Measurements from ENCODE around the gene OASL.
"Not testable (repeated sequence)": the region's sequence is repeated elsewhere in the genome, so short reads cannot be mapped to it uniquely, and the experiment has no call there.

The OASL gene

GRCh38 chr12:121050725-121051124 is 11.7 kb upstream of the OASL start:
- H3K27me3 ChIP-seq (ENCODE audit: insufficient read depth, low read depth) = no peaks in the 10 kb centered on the region
- H3K4me1 ChIP-seq (ENCODE audit: low read depth, poor library complexity, severe bottlenecking) = no peaks in the 10 kb centered on the region
- H3K79me2 ChIP-seq (ENCODE audit: insufficient read depth, low read depth) = no peaks in the 10 kb centered on the region
- no peak overlapping the region for H3K27ac ChIP-seq
- H3K4me2 ChIP-seq = no peak overlapping the region
- TF ChIP-seq, protein P1, sequence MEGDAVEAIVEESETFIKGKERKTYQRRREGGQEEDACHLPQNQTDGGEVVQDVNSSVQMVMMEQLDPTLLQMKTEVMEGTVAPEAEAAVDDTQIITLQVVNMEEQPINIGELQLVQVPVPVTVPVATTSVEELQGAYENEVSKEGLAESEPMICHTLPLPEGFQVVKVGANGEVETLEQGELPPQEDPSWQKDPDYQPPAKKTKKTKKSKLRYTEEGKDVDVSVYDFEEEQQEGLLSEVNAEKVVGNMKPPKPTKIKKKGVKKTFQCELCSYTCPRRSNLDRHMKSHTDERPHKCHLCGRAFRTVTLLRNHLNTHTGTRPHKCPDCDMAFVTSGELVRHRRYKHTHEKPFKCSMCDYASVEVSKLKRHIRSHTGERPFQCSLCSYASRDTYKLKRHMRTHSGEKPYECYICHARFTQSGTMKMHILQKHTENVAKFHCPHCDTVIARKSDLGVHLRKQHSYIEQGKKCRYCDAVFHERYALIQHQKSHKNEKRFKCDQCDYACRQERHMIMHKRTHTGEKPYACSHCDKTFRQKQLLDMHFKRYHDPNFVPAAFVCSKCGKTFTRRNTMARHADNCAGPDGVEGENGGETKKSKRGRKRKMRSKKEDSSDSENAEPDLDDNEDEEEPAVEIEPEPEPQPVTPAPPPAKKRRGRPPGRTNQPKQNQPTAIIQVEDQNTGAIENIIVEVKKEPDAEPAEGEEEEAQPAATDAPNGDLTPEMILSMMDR (conservative IDR thresholded peaks at IDR 0.05; ENCODE audit: low read depth, low read length) = no peak
- no peak overlapping the region for H3K9ac ChIP-seq
- H3K36me3 ChIP-seq (ENCODE audit: insufficient read depth) = no peaks in the 10 kb centered on the region
- no peak overlapping the region for H2AFZ ChIP-seq (ENCODE audit: low read depth)
- no peaks in the 10 kb centered on the region for H4K20me1 ChIP-seq (ENCODE audit: insufficient read depth)
- no peak overlapping the region for H3K4me3 ChIP-seq (IDR thresholded peaks at IDR 0.05; ENCODE audit: insufficient read depth, low read depth, low read length)

DNA sequence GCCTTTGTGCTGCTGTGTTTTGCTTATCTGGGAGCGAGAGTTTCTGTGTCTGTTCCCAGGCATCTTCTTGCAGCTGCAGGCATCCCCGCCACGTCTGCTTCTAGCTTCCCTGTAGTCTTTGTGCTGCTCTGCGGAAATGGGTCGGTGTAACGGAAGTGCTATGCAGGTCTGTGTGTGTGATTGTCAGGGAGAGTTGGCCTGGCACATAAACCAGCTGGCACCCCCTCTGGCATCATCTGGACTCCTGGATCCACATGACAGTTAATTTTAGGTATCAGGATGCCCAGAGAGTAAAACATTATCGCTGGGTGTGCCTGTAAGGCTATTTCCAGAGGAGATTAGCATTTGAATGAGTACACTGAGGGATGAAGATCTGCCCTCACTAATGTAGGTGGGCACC is 9.4 kb upstream of the OASL start:
- no peak overlapping the region for H3K4me2 ChIP-seq
- TF ChIP-seq, protein P1 (conservative IDR thresholded peaks at IDR 0.05; ENCODE audit: low read depth, low read length) = no peak
- no peak overlapping the region for H3K4me3 ChIP-seq (IDR thresholded peaks at IDR 0.05; ENCODE audit: insufficient read depth, low read depth, low read length)
- no peaks in the 10 kb centered on the region for H3K79me2 ChIP-seq (ENCODE audit: insufficient read depth, low read depth)
- no peaks in the 10 kb centered on the region for H3K36me3 ChIP-seq (ENCODE audit: insufficient read depth)
- no peak overlapping the region for H2AFZ ChIP-seq (ENCODE audit: low read depth)
- H3K27ac ChIP-seq = no peak overlapping the region
- no peak overlapping the region for H3K9ac ChIP-seq
- no peaks in the 10 kb centered on the region for H3K4me1 ChIP-seq (ENCODE audit: low read depth, poor library complexity, severe bottlenecking)
- H4K20me1 ChIP-seq (ENCODE audit: insufficient read depth) = no peaks in the 10 kb centered on the region
- no peaks in the 10 kb centered on the region for H3K27me3 ChIP-seq (ENCODE audit: insufficient read depth, low read depth)

GRCh38 chr12:121047400-121047799 is 8.4 kb upstream of the OASL start:
- not testable (repeated sequence) for H3K79me2 ChIP-seq (ENCODE audit: insufficient read depth, low read depth); H4K20me1 ChIP-seq (ENCODE audit: insufficient read depth); H3K9ac ChIP-seq; H3K4me3 ChIP-seq (IDR thresholded peaks at IDR 0.05; ENCODE audit: insufficient read depth, low read depth, low read length); H3K4me1 ChIP-seq (ENCODE audit: low read depth, poor library complexity, severe bottlenecking); H3K4me2 ChIP-seq; H3K27me3 ChIP-seq (ENCODE audit: insufficient read depth, low read depth); H2AFZ ChIP-seq (ENCODE audit: low read depth); H3K27ac ChIP-seq; H3K36me3 ChIP-seq (ENCODE audit: insufficient read depth)

GRCh38 chr12:121043067-121043466 is 4.0 kb upstream of the OASL start:
- TF ChIP-seq, protein P1 (conservative IDR thresholded peaks at IDR 0.05; ENCODE audit: low read depth, low read length) = no peak
- H3K27me3 ChIP-seq (ENCODE audit: insufficient read depth, low read depth) = no peaks in the 10 kb centered on the region
- no peak overlapping the region for H3K4me2 ChIP-seq
- peaks cover 7% of the 10 kb centered on the region for H3K4me1 ChIP-seq (ENCODE audit: low read depth, poor library complexity, severe bottlenecking)
- no peak overlapping the region for H3K27ac ChIP-seq
- no peaks in the 10 kb centered on the region for H3K36me3 ChIP-seq (ENCODE audit: insufficient read depth)
- no peak overlapping the region for H3K9ac ChIP-seq
- no peaks in the 10 kb centered on the region for H3K79me2 ChIP-seq (ENCODE audit: insufficient read depth, low read depth)
- no peak overlapping the region for H2AFZ ChIP-seq (ENCODE audit: low read depth)
- H3K4me3 ChIP-seq (IDR thresholded peaks at IDR 0.05; ENCODE audit: insufficient read depth, low read depth, low read length) = no peak overlapping the region
- H4K20me1 ChIP-seq (ENCODE audit: insufficient read depth) = no peaks in the 10 kb centered on the region

GRCh38 chr12:121036810-121037326 is 2.2 kb downstream of the OASL start:
- H3K27me3 ChIP-seq (ENCODE audit: insufficient read depth, low read depth) = no peaks in the 10 kb centered on the region
- H4K20me1 ChIP-seq (ENCODE audit: insufficient read depth) = no peaks in the 10 kb centered on the region
- H3K9ac ChIP-seq = no peak overlapping the region
- no peak overlapping the region for H3K27ac ChIP-seq
- peaks cover 7% of the 10 kb centered on the region for H3K4me1 ChIP-seq (ENCODE audit: low read depth, poor library complexity, severe bottlenecking)
- no peaks in the 10 kb centered on the region for H3K79me2 ChIP-seq (ENCODE audit: insufficient read depth, low read depth)
- H3K4me2 ChIP-seq = no peak overlapping the region
- TF ChIP-seq, protein P1 (conservative IDR thresholded peaks at IDR 0.05; ENCODE audit: low read depth, low read length) = no peak
- H2AFZ ChIP-seq (ENCODE audit: low read depth) = no peak overlapping the region
- no peaks in the 10 kb centered on the region for H3K36me3 ChIP-seq (ENCODE audit: insufficient read depth)
- H3K4me3 ChIP-seq (IDR thresholded peaks at IDR 0.05; ENCODE audit: insufficient read depth, low read depth, low read length) = no peak overlapping the region

All from KMS-11 (cell line).